Hippocampal formation (tissue), 2 donors: ENCODE results near the gene ARHGAP10.

Source experiments
- DNase-seq, 2 donors: peaks; one replicate each; lab custom pipeline; 2025; lab: John Stamatoyannopoulos, UW

ARHGAP10 gene

GRCh38 chr4:147955827-147956558 lies 224.1 kb downstream of the ARHGAP10 start:
- no peak for DNase-seq

DNA sequence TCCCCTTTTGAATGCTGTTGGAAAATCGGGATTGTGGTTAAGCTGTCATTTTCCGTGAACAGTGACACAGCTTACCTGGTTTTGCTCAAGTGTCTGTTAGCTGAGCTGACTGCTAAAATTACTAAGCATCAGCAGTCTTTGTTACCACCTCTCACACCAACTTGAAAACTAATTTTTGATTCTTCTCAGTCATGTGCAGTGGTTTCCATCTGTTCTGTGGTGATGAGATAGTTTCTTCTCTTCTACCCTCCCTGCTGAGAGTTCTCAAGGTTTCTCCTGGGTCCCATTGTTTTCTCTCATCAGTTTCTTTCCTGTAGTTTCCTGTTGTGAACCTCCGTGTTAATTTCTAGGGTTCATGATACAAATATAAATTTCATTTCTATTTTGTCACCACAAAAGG lies 225.6 kb downstream of the ARHGAP10 start:
- no peak for DNase-seq

- DNase-seq: no peak
Observed at GRCh38 chr4:147958057-147958456, 226.2 kb downstream of the ARHGAP10 start.

GRCh38 chr4:147958489-147959065 lies 226.7 kb downstream of the ARHGAP10 start:
- DNase-seq: no peak

DNA sequence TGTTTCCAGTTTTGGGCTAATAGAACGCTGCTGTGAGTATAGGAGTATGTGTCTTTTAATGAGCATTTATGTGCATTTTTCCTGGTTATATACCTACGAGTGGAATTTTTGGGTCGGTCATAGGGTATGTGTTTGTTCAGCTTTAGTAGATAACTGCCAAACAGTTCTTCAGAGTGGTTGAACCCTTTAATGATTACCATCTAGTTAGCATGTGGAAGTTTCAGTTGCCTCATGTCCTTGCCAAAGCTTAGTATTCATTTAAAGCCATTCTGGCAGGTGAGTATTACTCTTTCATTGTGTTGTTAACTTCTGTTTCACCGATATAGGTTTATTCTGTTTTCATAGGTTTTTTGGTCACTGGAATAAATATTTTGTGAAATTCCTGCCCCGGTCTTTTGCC lies 229.1 kb downstream of the ARHGAP10 start:
- DNase-seq: no peak

GRCh38 chr4:147963839-147964238 lies 232.0 kb downstream of the ARHGAP10 start:
- no peak for DNase-seq

DNA sequence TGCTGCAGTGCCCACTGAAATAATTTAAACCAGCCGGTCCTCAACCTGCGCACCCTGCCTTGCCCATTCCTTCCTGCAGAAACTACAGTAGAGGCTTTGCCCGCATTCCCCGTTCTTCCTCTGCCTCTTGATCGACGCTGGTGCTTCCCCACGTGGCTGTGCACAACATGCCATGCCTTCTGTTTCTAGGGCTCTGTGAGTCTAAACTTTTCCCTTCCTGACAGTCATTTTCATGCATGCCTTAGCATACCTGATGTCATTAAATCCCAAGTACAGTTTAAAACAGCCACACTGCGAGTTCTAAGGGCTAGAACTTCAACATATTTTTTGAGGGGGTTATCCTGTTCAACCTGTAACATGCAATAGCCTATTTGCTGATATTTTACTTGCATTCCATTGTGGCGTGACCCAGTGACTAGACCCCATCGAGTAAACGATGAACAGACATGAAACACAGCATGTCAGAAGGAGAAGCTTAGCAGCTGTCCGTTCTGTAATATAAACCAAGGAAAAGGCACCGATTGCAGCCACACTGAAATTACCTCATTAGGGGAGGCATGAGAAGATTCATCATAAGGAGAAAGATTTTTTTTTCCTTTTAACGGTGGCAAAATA lies 232.5 kb downstream of the ARHGAP10 start:
- DNase-seq: no peak

DNA sequence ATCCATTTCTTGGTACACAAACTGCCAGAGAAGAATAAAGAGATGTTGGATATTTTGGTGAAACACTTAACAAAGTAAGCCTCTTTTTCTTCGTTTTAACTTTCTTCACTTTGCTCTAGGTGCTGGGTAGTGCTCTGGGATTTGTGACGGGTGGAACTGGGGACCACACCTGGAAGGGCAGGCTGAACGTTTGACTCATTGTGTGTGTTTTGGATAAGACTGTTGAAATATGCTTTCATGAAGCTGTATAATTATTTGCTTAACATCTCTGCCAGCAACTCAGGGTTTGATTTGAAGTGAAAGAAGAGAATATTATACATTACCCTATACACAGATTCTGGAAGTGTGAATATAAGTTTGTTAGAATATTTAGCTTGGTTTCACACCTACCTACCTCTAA lies 233.2 kb downstream of the ARHGAP10 start:
- no peak for DNase-seq

DNA sequence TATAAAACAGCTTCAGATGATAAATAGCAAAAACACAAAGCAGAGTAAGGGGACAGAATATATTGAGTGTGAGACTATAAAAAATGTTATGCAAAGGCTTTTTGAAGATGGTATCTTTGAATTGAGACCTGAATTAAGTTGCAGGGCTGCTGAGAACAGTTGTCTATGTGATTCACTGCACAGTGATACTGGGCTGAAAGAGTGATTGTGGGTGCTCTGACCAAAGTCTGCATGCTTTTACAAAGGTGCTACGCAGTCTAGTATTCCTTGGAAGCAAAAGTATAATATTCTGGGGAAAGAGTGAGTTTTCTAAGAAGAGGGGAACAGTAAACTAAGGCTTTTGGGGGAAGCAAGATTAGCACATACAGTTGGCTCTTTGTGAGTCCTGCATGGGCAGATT lies 234.0 kb downstream of the ARHGAP10 start:
- no peak for DNase-seq

DNA sequence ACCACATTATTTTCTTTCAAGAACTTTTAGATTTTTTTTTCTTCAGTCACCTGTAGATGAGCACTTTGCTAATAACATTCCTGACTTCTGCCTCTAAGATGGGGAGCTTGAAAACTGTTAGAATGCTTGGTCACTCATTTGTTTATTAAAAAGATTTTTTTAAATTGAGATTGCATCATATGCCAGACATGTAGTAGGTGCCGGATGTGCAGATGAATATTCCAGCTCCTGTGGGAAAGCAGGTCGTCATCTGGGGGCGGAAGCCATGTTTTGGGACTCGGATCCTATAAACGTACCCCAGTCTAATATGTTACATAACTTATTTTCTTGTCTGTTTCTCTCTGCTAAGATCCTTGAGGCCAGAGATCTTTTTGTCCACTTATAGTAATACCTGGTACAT lies 236.8 kb downstream of the ARHGAP10 start:
- DNase-seq: no peak

DNA sequence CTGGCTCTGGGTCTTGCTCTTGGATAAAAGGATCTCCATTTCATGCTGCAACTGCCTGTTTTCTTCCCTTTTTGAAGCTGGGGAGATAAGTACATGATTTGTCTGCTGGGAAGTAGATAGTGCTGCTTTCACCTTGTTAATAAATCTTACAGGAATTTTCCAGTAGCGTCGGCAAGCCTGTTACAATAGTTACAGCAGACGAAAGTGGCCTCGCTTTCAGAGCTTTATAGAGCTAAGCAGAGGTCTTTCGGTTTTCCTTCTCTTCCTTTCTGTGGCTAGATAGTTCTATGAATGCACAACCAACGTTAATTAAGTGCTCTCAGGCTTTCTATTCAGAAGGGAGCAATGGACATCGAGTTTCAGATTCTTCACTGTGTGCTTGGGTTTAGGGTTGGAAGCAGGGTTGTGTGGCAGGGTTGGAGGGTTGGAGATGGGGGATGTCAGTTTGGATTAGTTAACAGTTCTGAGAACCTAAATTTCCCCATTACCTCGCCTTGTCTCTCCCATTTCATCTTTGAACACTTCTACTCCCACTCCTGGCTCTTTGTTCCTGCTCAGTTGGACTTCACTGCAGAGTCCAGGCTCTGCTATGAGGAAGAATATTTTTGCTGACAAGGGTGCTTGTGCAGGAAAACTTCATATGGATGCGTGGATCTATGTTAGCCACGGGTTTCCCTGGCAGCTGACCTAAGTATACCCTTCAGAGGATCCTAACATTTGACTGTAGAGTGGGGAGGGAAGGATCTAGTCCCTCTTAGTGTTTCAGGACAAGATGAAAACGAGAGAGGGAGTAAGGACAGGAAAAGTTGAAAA lies 237.9 kb downstream of the ARHGAP10 start:
- DNase-seq: no peak

DNA sequence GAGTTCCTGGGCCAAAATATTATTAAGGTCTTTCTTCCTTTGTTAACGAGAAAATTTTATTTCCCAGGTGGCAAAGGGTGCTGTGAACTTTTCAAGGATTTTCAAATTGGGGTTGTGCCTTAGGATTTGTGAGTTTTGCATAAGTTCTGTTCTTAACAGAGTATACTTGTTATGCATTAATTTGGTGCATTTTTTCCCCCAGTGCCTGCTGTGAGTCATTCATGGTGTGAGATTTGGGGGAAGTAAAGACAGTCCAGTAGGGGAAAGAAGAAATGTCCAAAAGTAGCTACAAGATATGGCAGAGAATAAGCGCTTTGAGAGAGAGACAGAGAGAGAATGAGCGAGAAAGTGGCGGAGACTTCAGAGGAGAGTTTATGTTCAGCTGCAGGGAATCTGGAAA lies 239.2 kb downstream of the ARHGAP10 start:
- DNase-seq: no peak

- no peak for DNase-seq
Observed at GRCh38 chr4:147975325-147975724, 243.4 kb downstream of the ARHGAP10 start.

DNA sequence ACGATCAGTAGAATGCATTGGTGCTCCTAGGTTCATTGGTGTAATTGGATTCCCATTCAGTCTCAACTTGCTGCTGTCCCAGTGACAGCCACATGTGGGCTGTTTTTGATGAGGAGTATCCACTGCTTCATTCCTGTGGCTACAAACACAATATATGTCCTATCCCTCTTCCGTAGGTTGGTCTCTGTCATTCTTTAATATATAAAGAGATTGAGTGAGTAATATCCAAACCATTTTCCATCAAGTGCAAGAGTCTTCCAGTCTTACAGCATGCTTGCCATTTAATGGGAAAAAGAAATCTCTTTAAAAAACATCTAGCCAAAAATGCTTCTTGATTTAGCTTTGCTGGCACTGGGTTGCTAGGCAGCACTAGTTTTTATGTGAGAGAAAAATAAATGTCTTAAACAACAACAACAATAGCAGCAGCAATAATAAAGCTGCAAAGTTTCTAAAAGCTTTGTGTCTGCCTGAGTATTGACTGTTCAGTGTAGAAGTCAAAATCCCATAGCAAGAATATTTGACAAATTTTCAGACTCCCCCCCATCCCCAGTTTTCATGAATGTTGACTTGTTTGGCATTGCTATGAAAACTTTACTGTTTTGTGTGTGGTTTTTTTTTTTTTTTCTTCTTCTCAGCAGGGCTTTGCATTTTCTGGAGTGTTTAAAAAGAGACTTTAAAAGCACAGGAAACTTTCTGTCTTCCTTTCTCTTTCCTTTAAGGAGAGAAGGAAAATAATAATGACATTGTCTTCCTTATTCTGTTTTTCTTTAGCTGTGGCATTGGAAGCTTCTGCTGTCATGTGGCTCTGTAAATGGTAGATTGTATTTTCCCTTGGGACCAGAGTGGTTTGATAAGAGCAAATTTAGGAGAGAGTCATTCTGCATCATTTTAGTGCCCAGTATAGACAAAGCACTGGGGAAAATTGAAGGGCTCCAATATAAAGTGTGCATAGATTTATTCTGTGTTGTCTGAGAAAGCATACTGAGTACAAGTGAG lies 244.3 kb downstream of the ARHGAP10 start:
- no peak for DNase-seq

GRCh38 chr4:147980586-147980985 lies 248.7 kb downstream of the ARHGAP10 start:
- DNase-seq: no peak

DNA sequence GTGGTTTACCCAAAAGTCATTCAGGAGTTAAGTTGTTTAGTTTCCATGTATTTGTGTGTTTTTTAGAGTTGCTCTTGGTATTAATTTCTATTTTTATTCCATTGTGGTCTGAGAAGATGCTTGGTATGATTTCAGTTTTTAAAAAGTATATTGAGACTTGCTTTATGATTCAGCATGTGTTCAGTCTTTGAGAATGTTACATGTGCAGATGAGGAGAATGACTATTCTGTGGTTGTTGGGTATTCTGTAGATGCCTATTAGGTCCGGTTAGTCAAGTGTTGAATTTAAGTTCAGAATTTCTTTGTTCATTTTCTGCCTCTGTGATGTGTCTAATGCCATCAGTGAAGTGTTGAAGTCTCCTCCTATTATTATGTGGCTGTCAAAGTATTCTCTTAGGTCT lies 249.4 kb downstream of the ARHGAP10 start:
- DNase-seq: no peak

DNA sequence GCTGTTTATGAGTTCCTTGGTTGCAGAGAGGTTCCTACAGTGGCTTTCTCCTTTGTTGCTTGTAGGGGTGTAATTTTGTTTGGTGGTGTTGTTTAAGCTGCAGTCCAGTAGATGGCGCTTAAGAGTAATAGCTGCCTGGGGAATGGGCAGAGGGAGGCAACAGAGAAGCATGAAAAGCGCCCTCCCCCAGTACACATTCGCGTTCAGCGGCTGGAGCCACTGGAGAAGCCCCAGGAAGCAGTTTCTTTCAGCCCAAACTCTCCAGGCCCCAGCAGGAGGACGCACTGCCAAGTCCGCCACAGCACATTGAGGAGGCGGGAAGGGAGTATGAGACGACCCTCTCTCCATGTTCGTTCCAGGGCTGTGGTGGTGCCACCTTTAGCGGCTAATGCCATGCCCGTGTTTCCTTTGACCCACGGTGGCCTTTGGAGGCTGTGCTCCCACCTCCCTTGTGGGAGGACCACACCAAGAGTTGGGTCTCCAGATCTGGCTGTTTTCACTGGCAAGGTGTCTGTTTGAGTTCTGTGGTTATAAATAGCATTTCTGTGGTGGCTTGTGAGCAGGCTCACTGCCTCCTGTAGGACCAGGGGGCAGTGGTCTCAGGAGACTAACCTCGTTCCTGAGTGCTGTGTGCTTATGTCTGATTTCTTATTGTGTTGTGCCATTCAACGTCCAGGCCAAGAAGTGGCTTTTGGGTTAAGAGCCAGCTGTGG lies 252.3 kb downstream of the ARHGAP10 start:
- DNase-seq: peak in 1 of 2 donors; percentile 19

GRCh38 chr4:147984778-147985138 lies 252.9 kb downstream of the ARHGAP10 start:
- no peak for DNase-seq

- no peak for DNase-seq
Observed at GRCh38 chr4:147985376-147985775, 253.5 kb downstream of the ARHGAP10 start.

DNA sequence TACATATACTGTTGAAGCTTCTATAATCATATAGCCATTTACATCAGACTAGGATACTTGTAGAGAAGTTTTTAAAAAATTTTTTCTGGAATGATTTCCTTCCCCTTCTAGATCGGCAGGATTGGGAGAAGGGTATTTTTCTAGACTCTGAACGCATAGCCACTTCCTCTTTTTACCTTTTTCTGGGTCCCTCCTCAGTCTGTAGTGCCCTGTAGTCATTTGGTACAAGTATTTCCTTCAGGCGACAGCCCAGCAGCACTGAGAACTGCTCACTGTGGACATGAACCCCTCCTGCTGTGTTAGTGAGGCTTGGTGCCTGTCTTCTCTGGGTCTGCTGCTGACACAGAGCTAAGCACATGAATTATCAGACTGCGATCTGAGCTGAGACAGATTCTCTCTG lies 255.4 kb downstream of the ARHGAP10 start:
- DNase-seq: no peak
